HG03066 (cell line): ENCODE measurements around the gene CEP76.
A peak's percentile ranks its signal among the peaks of the same experiment; 100 is the strongest.

Source experiments
- ATAC-seq: cut with Tn5 transposase; IDR thresholded peaks from one replicate; pipeline ENCODE4 v1.9.1; 2021; ENCODE audit warnings: low read depth; ENCODE audit not compliant: unreplicated experiment

CEP76 gene

DNA sequence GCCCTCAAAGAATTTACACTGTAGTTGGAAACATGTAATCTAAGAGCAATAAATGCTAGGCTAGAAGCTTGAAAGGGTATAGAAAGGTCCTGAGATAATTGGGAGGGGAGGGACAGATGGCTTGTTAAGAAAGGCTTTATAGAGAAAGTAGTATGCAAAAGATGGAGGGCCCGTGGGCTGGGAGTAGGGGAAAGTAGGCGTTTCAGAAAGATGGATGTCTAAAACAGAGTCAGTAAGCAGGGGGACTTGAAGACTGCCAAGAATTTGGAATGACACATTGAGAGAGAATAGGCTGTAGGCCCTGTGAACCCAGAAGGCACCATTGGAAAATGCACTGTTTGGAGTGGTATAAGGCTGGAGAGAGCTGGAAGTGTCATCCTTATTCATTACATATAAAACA lies 1.1 kb upstream of the CEP76 start:
- no peak for ATAC-seq

DNA sequence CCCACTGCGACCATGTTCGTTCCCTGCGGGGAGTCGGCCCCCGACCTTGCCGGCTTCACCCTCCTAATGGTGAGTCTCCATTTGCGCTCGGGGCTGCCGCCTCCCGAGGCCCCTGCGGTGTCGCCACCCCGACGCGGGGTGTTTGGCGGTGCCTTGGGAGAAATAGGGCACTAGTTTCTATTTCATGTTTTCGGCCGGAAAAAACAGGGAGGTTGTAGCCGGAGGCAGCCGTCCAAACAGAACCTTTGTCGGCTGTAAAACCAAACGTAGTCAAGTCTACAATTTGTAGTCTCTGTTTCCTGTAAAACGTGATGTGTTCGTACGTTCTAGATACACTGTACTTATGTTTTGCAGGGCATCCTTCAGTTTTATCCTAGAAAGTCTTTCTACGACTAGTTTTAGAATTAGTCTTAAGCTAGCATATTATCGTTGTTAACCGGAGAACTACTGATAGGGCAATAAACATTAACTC lies 609 bp upstream of the CEP76 start:
- no peak for ATAC-seq

DNA sequence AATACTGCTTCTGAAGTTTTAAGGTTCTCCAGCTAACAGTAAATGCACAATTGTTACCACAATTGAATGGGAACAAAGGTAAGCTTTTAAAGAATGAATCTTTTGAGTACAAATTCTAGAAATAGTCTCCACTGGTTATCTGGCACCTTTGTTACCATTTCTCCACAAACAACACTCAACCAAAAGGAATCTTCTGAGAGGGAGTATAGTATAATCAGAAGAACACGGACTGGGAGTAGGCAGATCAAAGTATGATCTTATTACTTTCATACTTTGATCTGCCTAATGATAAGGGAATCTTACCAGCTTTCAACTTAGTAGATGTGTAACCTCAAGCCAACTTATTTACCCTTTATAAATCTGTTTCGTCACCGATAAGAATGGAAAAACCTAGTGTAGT lies 1.4 kb downstream of the CEP76 start:
- ATAC-seq, result no peak

DNA sequence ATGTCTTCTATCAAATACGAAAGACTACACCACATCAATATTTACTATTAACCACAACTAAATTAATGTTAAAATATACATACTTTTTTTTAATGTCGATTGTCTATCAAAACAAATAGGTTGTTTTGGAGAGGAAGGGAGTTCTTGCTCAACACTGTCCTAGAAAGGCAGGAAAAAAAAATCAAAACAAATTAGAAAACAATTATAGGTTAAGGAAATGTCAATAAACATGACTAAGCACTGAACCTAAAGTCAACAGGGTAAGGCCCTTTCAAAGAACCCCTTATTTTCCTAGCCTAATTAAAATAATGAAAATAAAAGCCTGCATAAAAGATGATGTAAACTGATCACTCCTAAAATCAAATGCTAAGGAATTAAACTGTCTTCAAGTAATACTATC lies 2.8 kb downstream of the CEP76 start:
- ATAC-seq, result no peak

DNA sequence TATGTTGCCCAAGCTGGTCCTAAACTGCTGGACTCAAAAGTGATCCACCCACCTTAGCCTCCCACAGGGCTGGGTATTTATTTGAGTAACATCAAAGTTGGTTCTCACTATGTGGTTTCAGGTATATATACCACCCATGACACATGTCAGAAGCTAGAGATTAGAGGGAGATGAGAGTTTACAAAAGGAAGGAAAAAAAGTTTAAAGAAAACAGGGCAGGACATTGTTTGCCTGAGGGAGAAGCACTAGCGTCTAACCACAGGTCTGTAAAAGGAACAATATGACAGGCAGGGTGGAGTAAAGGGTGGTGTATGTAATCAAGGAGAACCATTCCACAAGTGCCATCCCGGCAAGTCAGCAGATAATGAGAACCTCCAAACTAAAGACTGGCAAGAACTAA lies 8.5 kb downstream of the CEP76 start:
- no peak for ATAC-seq

DNA sequence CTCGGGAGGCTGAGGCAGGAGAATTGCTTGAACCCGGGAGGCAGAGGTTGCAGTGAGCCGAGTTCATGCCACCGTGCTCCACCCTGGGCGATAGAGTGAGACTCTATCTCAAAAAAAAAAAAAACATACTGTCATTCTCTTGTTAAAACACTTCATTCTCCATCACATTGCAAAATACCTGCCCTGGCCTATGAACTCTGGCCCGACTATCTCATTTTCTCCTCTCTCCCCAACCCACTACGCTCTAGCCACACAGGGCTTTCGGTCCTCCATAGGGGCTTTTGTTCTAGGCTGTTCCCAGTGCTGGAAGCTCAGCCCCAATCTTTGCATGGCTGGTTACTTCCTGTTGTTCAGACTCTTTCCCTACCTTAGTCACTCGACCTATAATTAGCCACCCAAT lies 10.3 kb downstream of the CEP76 start:
- ATAC-seq, result no peak

DNA sequence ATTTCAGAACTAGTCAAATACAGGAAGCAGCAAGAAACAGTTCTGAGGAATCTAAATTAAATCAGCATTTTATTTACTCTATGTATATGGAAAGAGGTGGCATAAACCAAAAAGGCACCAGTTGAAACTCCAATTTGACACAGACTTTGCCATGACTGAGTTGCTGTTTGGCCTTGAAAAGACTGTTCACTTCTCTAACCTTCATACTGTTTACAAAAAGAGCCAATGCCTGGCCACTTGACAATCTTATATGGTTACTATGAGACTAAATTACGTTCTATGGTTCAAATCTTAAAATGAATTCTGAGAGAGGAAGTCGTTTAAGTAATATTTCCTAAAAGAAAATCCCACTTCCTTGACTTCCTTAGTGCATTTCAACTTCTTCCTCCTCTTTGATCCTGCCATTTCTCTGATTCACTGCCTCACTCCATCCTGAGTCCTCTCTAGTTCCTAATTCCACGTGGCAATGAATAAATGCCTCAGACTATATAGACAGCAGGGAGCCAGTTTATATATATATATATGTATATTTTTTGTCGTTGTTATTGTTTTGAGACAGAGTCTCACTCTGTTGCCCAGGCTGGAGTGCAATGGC lies 13.2 kb downstream of the CEP76 start:
- ATAC-seq, result no peak

DNA sequence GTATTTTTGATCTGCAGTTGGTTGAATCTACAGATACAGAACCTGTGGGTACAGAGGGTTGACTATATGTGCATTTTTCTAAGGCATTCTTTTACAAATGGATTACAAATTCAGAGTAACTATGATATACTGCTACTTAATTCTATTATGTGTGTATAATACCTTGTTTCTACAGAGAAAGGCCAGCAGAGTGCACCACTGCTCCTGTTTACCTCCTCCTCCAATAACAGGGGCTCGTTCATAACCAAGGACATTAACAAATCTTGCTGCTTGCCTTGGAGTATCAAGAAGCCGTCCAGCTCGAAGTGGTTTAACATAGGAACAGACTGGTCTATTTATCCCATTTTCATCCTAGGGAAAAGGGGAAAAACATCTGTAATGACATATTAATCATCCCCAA lies 16.4 kb downstream of the CEP76 start:
- no peak for ATAC-seq

DNA sequence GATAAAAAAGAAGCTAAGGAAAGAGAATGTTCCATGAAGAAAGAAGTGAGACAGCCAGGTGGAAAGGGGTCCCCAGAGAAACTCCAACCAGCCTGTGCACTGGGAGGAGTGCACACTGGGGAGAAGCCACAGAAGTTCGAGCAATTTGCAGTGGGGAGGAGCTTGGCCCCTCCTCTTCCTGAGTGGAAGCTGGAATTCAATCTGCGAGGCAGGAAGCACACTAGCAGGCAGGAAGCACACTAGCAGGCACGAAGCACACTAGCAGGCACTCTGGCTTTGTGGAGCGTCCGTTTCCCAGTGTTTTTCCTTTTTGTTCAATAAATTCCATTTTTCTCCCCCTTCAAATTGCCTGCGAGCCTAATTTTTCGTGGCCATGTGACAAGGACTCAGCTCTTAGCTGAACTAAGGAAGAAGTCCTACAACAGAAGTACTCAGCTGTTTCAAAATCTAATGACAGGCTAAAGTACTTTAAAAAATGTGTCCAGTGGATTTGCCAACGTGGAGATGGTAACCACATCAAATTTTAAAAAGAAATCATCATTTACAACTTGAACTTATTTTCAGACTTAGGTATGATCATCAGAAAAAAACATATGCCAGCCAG lies 23.2 kb downstream of the CEP76 start:
- no peak for ATAC-seq

DNA sequence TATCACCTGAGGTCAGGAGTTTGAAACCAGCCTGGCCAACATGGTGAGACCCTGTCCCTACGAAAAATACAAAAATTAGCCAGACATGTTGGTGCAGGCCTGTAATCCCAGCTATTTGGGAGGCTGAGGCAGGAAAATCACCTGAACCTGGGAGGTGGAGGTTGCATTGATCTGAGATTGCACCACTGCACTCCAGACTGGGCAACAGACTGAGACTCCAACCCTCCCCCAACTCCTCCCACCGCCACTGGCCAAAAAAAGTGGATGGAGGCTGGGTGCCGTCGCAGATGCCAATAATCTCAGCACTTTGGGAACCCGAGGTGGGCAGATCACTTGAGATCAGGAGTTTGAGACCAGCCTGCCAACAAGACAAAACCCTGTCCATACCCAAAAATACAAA lies 34.5 kb downstream of the CEP76 start:
- ATAC-seq, result no peak

DNA sequence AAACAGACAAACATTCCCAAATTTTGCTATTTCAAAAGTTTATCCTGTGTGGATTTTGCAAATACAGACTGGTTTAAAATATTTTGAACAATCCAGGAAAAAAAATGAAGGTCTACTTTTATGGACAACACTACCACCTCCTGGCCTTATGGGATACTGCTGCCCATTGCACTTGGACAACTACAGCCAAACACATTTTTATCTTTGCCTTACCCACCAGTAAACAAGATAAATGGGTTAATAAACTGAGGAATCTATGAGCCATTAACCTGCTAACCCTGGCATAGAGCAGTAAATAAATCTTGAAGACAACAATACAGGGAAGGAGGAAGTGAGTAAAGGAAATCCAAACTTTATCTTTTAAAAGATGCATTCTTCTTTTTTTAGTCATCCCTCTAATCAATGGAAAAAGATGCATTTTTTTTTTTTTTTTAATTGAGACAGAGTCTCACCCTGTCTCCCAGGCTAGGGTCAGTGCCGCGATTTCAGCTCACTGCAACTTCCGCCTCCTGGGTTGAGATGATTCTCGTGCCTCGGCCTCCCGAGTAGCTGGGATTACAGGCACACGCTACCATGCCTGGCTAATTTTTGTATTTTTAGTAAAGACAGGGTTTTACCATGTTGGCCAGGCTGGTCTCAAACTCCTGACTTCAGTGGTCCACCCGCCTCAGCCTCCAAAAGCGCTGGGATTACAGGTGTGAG lies 42.5 kb downstream of the CEP76 start:
- no peak for ATAC-seq

DNA sequence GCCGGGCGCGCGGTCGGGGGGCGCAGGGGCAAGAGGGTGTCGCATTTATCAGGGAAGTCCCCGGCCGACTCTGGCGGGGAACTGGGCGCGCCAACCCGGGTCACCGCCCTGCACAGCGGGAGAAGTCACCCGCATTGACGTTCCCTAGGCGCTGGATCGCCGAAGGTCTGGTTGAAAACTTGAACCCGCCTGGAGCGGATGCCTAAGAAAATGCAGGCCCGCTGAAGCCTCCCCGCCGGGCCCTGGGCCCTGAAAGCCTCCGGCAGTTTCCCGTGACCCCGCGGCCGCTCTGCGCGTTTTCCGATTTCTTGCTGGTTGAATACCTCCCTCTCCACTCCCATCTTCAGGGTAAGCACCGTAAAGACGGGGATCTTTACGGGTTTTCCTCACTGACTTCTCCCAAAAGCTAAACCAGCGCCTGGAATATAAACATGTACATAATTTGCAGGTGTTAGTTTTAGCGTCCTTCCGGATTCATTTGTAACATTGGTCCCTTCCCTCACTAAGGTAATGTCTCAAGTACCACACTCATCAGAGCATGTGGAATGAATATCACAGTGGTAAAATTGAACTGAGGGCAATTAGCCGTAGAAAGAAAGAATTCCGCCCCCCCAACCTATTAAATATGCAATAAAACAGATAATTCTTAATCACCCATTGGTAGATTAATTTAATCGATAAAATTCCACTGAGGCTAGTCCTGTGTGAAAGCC lies 43.9 kb downstream of the CEP76 start:
- peak; percentile 22 for ATAC-seq

DNA sequence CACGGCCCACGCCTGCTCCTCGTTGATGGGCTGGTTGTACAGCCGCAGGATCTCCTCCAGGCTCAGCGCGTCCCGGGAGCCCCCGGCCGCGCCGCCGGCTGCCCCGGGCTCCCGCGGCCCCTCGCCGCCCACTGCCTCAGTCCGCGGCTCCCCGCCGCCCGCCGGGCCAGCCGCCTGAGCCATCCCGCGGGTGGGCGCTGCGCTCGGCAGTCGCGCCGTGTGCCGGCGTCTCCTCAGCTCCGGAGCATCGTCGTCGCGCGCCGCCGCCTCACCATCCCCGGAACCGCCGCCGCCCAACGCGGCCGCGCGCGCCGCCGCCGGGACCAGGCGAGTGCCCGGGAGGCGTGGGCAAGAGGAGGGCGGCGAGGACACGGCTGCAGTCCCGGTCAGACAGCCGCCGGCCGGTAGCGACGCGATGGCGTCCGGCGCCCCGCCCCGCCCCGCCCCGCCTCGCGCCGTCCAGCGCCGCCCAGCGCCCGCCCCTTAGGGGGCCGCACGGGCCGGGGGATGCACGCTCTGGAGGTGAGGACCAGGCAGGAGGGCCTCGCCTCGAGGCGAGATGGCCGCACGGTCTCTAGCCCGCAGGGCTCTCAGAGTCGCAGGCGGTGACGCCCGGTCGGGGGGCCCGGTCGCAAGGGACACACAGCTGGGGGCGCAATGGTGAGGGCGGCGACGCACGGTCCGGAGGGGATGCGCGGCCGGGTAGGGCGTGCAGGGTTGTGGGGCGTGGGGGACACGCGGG lies 44.7 kb downstream of the CEP76 start, which contains the start of gene SPIRE1:
TSS of gene SPIRE1 (minus strand) at position 424 of the 742 bp plus-strand sequence. CDS start at position 183, 241 bp downstream.
- ATAC-seq, result peak; percentile 67

DNA sequence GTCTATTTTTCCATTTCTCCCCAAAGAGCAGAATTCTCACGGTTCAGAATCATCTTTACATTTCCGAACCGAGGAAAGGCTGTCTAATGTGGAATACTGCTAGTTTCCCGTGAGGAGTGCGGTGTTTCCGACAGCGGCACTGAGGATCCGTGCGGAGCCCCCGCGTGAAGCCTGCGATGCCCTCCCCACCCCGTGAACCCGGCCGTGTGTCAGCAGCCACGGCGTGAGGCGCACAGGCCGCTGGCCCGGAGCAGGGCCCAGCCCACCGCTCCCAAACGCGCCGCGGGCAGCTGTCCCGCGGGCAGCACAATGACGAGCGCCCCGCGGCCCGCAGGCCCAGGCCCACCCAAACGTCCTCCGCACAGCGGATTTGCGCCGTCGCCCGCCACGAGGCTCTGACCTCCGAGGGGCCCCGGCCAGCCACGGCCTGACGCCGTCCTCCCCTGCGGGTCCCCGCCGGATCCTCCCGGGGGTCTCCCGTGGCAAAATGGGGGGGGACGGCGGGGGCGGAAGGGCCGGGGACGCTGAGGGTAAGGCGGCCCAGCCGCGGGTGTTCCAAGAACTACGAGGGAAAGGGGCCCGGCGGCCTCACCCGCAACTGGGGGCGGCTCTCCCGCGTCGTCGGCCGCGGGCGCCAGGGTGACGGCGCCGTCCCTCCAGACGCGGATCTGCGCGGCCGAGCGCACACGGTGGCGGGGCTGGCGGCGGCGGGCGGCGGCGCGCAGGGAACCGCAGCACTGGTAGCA lies 45.4 kb downstream of the CEP76 start:
- ATAC-seq, result peak; percentile 31

DNA sequence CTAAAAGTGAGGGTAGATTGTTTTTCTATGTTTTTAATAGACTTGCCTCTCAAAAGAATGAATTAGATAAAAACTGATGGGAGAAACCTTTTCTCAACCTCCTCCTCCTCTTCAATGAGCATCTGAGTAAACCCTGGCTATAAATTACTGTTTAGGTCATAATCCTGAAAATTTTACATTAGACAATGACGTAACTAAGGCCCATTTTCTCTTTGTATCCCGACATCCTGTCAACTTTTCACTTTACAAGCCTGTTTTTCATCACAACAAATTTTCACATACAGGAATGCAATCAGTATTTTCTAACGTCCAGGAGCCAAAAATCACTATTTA lies 46.0 kb downstream of the CEP76 start:
- no peak for ATAC-seq

DNA sequence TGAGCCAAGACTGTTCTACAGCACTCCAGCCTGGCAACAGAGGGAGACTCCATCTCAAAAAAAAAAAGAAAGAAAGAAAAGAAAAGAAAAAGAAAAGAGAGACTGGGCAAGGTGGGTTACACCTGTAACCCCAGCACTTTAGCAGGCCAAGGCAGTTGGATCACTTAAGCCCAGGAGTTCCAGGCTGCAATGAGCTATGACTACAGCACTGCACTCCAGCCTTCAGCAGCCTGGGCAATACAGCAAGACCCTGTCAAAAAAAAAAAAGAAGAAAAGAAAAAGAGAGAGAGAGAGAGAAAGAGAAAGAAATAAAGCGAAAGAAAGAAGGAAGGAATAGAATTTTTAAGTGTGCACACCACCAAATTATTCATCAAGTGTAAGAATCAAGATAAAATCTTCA lies 47.6 kb downstream of the CEP76 start:
- no peak for ATAC-seq

DNA sequence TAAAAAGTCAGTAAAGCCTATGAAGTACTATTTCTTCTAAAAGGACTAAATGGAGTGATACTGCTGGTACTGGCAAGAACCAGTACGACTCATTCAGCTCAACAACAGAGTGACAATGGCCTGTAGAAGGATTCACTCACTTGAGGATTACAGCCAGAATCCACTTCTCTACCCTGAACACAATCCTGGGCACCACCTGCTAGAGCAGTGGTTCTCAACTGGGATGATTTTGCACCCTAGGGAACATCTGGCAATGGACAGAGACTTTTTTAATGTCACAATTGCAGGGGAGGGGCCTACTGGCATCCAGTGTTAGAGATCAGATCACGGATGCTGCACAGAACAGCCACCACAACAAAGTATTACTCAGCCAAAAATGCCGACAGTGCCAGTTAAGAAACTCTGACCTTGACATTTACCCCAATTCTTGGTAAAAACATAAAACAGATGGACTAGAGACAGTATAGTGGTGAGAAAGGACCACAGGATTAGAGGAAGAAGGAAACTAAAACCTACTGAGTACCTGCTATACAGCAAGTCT lies 49.6 kb downstream of the CEP76 start:
- ATAC-seq, result no peak

DNA sequence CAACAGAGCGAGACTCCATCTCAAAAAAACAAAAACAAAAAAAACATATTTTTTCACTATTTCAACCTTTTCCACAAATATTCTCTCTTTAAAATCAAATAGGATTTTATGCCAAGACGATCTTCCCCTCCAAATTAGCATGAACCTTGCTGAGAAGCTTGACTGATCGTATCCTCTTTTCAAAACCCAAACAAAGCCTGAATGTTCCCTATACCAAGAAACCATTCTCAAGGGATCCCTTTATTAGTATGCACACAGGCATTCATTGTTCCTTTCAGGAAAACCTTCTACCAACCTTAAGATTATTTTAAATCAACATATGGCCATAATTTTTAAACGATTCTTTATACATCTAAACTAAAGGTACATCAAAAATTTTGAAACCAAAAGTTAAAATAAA lies 50.9 kb downstream of the CEP76 start:
- no peak for ATAC-seq

DNA sequence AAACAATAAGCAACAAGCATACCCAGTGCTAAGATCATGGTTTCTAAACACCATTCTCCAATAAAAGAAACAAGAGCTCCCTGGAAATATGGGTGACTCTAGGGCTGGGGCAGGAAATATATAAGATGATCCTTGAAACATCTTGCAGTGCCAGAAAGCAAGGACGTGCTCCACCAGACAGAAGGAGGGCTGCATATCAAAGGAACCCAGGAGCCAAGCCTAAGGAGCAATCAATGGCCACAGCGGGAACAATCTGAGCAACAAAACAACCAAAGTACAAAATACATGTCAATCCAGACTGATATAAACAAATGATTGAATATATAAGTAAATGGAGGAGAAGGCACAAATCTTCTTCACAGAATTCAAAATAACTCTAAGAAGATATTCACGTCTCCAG lies 54.8 kb downstream of the CEP76 start:
- no peak for ATAC-seq

DNA sequence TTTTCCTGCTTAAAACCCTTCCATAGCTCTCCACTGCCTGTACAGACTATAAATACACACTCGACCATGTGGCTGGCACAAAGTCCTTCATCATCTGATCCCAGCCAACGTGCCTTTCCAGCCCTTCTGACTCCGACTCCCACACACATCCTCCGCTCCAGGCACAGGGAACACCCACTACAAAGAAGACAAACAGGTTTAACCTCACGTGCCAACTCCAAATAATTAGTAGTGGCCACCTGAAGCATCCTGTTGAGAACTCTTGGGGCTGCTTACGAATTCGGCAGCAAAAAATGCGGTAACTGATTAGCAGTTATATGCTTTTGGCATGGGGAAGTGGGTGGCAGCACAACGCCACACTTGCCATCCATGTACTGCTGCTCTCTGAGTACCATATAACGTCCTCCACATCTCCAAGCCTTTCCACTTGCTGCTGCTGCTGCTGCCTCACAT lies 56.7 kb downstream of the CEP76 start:
- ATAC-seq, result no peak
